GM21526 (cell line): ENCODE measurements around the gene MED15.

Experiments used
- ATAC-seq: cut with Tn5 transposase; IDR thresholded peaks from one replicate; pipeline ENCODE4 v1.9.1; 2021; ENCODE audit warnings: moderate library complexity; ENCODE audit not compliant: unreplicated experiment, low FRiP score

MED15 gene

DNA sequence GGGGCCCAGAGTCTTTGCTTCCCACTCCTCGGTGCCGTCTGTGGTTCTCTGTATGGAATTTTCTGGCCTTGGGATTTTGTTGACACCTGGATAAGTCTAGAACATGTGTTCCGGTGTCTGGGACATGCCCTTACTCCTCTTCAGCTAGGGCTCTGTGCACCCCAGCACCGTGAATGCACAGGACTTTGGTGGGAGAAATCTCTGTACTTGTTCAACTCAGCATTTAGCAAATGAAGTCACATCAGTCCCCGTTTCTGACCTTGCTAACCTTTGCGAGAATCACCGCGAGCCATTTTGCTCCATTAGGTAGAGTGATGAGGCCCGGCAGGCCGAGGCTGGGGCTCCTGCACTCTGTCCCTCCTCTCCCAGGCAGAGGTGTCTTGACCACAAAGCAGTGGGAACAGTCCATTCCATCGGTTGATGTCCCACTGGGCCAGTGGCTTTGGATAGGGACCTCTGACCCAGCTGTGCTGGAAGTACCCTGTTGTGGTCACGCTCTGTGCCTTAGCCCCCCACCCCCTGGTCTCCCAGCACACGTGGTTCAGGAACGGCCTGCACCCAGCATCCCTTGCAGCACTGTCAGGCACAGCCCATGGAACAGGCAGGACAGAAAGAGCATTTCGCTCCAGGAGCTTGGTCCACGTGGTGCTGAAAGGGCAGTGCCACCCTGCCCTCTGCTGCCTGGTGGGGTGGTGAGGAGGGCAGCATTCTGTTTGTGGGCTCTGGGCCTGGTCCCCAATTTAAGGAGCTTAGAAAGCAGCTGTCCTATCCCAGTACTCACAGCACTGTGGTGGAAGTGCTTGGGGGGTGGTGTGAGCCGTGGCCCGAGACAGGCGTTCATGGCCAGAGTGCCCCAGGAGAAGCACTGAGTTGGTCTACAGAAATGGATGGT, 73.4 kb downstream of the MED15 start:
- ATAC-seq: no peak

DNA sequence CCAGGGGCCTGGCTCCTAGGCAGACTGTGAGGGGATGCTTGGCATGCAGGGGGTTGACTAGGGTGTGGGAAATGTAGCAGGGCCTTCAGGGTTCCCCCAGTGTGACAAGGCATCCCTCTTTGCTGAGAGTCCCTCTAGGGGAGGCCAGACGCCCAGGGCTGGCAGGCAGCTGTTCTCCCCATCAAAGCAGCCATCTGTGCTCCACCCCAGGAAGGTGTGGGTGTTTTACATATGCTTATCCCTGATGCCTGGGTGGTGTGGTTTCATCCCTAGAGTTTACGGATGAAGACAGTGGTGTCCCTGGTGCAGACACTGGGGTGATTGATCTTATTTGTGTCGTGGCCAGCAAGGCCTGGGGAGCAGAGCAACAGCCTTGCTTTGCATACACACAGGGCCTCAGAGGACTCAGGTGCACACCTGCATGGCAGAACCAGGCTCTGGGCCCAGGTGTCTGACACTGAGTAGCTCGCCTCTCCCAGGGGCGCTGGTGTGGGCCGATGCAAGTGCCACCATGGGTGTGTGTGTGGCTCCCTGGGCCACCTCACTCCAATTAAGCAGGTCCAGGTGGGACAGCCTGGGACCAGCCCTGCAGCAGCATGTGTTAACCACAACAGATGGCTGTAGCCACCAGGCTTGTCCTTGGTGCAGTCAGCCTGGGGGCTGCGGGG, 74.2 kb downstream of the MED15 start:
- no peak for ATAC-seq

DNA sequence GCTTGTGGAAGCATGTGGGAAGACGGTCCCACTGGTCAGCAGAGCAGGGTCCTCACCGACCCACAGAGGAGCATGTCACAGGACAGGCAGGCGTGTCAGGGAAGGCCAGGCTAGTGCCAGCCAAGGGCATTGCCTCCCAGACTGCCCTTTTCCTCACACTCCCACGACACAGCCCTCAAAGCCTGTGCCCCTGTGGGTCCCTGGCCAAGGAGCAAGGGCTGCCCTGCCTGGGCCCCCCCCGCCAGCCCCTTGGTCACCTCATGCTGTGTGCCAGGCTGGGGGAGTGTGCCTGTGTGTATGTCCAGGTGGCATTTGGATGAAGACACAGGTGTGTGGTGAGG, 74.7 kb downstream of the MED15 start:
- no peak for ATAC-seq

DNA sequence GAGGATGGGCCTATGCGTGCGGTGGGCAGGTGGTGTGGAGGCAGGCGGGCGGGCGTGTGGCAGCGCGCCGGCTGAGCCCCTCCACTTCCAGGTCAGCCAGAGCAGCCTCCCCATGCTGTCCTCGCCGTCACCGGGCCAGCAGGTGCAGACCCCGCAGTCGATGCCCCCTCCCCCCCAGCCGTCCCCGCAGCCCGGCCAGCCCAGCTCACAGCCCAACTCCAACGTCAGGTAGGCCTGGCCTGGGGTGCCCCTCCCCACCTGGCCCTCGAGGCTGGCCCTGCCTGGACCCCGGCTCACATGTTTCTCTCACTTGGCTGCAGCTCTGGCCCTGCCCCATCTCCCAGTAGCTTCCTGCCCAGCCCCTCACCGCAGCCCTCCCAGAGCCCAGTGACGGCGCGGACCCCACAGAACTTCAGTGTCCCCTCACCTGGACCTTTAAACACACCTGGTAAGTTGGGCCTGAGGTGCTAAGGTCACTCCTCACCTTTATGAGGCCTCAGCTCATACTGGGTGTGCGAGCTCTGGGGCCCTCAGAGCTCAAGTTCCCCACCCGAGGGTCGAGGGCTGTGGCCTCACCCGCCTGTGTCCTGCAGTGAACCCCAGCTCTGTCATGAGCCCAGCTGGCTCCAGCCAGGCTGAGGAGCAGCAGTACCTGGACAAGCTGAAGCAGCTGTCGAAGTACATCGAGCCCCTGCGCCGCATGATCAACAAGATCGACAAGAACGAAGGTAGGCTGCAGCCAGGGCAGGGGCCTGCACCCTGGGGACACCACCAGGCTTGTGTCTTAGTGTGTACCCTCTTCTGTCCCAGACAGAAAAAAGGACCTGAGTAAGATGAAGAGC, 75.3 kb downstream of the MED15 start:
- ATAC-seq: no peak

DNA sequence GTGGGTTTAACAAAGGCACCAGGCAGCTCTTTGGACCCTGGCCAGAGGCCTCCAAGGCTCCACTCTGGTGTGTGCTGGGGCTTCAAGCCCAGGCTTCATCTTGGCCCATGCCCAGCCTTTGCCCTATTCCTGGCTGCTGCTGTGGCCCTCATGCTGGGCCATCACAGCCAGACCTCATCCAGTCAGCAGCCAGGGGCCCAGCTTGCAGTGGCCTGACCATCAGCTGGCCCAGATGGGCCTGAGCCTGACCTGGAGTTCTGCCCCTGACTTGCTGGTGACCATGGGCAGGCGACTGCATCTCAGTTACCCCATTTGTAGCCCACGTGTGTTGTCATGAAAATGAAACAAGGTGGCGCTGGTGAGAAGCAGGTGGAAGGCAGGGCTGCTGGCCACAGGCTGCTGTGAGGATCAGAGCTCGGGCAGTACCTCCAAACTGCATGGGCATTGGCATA, 76.1 kb downstream of the MED15 start:
- no peak for ATAC-seq

DNA sequence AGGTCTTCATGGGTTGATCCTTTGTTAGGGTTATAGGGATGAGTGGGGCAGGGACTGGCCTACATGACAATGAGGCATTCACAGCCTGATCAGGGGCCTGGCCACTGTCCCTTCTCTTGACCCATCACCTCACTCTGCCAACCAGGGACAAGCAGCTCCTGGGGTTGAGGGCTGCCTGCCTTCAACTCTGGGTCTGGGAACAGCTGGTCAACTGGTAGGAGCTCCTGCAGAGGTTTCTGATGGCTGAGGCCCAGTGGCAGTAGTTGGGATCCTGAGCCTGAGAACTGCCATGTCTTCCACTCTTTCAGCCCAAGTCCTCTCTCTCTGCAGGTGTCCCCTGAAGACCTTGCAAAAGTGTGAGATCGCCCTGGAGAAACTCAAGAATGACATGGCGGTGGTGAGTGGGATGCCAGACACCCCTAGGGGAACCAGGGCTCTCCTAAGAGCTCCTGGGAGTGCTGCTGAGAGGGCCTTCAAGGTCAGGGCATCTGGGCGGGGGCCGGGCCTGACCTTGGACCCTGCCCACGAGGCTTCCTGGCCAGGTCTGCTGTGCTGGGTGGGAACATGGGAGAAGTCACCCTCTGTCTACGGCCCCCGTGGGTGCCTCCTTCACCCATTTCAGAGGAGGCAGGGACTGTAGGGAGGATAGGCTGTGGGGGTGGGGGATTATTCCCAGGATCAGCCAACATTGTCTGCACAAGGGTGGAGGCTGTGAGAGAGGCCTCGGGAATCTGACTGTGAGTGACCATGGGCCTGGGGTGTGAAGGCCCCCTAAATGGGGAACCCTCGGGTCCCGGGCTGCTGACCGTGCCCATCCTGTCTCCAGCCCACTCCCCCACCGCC, 76.8 kb downstream of the MED15 start:
- no peak for ATAC-seq

DNA sequence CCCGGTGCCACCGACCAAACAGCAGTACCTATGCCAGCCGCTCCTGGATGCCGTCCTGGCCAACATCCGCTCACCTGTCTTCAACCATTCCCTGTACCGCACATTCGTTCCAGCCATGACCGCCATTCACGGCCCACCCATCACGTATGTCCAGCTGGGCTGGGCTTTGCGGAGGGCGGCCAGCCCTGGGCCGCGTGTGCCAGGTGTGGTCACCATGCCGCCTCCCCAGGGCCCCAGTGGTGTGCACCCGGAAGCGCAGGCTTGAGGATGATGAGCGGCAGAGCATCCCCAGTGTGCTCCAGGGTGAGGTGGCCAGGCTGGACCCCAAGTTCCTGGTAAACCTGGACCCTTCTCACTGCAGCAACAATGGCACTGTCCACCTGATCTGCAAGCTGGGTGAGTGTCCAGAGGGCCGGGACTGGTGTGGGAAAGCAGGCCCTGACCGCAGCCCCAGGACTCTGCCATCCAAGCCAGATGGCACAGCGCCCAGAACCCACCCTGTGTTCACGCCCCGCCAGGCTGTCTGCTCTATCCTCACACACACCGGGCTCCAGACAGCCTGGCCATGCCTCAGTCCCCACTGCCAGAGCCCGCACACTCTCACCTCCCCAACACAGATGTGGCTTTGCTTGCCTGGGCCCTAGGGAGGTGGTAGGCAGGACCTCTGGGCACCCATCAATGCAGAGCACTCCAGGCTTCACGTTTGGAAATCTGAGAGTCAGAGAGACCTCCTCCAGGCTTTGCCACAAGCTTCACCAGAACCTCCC, 77.6 kb downstream of the MED15 start:
- ATAC-seq: no peak

DNA sequence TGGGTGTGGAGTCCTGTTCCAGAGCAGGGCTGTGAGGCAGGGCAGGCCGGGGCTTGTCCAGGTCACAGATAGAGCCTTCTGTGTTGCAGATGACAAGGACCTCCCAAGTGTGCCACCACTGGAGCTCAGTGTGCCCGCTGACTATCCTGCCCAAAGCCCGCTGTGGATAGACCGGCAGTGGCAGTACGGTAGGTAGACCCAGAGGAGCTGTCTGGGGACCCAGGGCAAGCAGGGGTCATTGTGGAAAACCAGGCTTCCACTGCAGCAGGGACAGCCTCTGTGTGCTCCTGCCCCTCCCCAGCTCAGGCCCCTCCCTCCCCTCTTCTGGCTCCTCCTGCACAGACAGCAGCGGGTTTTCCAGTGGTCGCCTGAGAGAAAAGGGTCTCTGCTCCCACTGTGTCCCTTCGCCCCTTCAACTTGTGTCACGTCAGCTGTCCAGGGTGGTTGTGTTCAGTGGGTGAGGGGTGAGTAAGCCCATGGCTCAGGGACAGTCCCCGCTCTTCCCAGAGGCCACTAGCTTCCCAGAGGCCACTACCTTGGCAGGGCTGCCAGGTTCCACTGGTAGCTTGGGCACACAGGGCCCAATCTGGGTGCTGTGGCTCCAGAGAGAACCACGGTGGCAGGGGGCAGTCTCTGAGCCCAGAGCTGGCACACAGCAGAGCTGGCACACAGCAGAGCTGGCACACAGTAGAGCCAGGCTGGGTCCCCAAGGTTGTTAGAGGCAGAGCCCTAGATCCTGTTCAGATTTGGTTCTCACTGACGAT, 78.4 kb downstream of the MED15 start:
- ATAC-seq: no peak

DNA sequence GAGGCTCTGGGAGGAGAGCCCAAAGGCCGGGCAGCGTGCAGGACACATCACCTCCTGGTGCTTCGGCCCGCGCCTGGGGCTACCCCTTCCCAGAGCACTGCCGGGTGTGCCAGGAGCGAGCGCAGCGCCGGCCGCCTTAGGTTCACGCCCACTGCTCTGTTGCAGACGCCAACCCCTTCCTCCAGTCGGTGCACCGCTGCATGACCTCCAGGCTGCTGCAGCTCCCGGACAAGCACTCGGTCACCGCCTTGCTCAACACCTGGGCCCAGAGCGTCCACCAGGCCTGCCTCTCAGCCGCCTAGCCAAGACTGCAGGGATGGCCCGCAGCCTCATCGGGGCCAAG, 79.0 kb downstream of the MED15 start:
- no peak for ATAC-seq

DNA sequence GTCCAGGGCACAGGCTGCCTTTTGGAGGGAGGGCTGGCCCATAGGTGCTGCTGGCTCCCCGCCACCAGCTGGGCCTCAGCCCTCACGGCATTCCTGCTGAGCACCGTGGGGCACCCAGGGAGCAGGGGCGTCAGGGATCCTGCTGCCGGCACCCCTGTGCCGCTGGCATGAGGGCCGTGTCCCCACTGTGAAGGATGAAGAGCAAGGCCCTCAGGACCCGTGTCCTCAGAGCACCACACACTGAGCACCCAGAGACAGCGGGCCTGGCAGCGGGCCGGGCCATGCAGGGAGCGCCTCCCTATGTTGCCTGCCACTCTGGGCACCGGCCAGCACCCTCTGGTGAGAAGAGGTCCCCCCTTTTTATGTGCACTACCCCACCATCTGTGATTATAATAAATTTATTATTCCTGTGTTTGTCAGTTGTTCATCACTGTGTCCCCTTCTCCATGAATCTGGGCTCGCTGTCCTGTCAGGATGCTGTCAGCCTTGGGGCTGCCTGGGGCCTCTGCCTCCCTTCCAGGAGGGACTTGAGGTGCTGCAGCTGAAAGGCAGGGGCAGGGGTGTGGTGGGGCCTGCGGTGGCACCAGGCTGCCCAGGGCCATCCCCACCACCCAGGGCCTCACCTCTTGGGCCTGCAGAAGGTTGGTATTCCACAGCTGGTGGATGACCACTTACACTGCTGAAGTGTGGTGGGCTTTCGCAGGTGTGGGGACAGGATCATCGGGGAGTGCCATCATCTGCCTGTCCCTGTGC, 80.0 kb downstream of the MED15 start:
- no peak for ATAC-seq

DNA sequence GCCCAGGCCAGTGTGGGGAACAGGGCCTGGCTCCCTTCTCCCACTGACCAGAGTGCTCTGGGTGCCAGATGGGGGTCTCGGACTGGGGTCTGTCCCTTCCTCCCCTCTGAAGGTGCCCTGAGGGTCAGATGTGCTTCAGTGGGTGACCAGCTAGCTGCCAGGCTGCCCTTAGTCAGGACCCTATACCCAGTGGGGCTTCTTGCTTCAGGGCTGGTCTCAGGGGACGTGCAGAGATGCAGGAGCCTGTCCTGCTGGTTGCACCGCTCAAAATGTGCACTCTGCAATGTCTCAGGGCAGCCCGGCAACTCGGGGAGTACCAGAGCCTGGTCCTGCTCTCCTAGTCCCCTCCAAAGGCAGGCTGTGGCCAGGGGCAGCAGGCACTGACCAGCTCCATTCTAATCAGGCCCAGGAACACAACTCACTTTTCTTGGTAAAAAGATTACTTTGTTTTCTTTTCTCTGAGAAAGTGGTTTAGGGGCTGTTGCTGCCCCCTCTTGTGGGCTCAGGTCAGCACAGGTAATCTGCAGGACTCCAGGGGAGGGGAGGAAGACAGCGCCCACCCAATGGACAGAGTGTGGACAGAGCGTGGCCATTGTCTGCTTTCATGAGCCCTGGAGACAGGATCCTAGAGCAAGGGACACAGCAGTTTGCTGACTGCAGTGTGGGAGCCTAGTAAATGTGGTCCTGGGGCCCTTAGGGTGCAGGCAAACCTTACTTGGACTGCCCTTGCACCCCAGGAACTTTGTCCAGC, 80.9 kb downstream of the MED15 start:
- ATAC-seq: no peak

DNA sequence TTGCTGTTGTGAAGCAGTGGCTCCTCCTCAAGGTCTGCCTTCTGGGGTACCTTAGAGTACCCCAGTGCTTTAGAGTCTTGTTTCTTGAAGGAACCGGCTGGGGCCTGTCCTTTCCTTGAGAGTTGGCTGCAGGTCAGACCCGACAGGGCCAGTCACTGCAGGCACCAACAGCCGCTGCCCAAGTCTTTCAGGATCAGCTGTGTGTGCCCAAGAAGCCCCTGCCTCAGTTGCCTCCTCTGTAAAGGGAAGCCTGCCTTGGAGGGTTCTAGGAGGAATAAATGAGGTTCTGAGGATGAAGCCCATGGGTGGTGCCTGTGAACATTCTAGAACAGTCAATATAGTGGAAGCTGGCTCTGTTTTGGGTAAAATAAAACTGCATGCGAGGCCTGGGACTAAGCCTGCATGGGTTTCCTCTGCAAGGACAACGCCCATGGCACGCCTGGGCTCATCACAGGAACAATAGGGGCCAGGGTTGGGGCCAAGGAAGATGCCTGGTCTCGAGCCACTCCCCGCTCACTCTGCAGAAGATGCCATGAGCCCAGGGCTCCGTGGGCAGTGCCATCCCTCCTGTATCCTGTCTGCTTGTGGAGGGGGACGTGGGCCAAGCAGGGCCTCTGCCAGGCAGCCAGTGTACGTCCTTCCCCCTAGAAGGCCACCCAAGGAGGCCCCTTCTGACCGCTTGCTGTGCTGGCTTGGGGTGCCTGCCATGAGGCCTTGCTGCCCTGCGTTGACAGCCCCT, 81.6 kb downstream of the MED15 start:
- no peak for ATAC-seq

DNA sequence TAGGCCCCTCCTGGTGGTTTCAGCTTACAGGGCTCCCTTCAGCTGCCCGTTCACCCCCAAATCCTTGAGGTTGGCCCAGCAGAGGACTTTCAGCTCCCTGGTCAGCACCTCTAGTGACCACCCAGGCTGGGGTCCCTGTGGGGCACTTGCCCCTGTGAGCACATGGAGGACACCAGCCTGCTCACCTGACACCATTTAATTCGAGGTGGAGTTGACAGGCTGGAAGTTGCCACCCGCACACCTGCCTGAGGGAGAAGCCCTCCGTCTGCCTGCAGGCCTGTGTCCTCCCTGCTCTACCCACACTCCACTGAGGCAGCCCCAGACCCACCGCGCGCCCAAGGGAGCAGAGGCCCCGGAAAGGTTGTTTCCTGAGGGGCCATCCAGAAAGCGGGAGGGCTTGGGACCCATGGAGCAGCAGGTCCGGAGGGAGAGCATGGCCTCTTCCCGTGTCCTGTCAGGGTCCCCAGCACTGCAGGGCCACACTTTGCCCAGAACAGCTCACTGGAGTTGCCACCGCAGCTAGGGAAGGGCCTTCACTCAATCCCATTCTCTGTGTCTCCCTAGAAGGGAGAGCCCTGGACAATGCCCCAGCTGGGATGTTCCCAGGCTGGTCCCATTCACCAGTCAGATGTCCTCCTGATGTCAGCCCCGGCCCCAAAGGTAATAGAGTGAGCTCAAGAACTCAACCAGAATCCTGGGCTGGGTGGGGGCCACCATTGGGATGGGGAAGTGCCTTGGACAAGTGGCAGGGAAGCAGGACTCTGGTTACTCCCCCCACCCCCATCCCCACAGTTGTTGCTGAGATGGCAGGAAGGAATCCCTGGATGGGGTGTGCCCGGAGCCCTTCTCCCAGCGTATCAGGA, 82.4 kb downstream of the MED15 start:
- ATAC-seq: no peak

DNA sequence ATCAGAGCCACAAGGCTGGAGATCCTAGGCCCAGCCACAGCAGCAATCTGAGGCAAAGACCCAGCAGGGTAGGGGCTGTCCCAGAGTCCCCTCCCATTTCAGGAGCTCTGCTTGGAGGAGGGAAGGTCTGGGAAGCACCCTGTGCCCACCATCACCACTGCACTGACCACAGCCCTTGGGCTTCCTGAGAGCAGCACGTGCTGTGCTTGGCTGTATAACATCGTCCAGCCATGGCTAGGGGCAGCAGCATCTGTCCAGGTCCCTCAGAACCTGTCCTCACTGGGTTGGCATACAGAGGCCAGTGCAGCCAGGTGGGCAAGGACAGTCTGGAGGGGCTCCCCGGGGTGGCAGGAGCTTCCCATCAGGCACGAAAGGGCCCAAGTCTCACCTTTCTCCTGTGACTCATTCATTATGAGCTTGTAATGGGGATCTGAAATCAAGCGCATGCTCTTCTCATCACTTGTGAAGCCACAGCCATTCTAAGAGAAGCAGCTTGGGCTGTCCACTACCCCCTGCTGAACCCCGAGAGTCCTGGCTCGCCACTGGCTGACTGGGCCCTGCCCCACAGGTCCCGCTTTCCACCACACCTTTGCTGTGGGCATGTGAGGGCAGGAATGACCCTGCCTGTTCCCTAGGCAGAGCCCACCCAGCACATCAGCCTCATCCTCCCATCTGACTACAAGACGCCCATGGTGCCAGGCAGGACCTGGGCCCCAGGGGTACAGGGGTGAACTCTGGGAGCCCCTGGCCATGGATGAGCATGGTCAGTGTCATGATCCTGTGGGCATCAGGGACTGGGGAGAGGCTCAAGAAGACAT, 83.3 kb downstream of the MED15 start:
- ATAC-seq: no peak

DNA sequence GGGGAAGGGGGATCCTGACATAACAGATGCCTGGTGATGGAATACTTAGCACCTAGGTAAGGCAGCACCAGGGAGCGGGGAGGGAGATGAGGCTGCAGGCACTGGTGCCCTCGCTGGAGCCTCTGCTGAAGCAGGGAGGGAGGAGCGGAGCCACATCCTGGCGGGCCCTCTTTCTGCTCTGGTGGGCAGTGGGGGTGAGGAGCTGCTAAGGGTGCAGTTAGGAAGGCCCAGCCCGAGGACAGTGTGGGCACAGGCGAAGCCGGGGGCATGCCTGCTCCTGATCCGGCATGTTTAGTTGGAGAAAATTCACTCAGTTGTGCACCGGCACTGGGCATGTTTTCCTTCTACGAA, 83.9 kb downstream of the MED15 start:
- no peak for ATAC-seq
